Pancreas (tissue), 10 donors: ENCODE data around the gene RPA3. TPM values are rescaled to one million over a fixed set of nuclear protein-coding genes. Genes with fewer than 3 reads are reported as not detected.

Source experiments
- ATAC-seq, 4 donors: fragments of 200-7000 bp; cut with Tn5 transposase; one replicate each; pipeline versions ENCODE4 v1.8.0 to v1.9.1; 2020; ENCODE audit warnings: mild to moderate bottlenecking in 4 of 4, moderate library complexity in 4 of 4
- DNase-seq, 6 donors: peaks; one replicate each; pipeline ENCODE4 v3.0.0-alpha.2; 2020
- FAIRE-seq: peaks from 2 replicates; lab custom pipeline; 2012; peaks lifted over from hg19 to GRCh38; lab: Jason Lieb, UNC
- H3K27ac ChIP-seq, 4 donors: fragments of 200-600 bp; sonication (generic); 1 replicate in 3 of 4; 2 replicates in 1 of 4; pipeline versions ENCODE4 v1.5.0 to v1.8.0; 2020
- H3K27me3 ChIP-seq, 4 donors: fragments of 200-600 bp; one replicate each; pipeline ENCODE4 v1.8.0; 2021
- H3K36me3 ChIP-seq, 3 donors: fragments of 200-600 bp; sonication (generic) in 1 of 3; one replicate each; pipeline versions ENCODE4 v1.5.0 to v1.8.0; 2020 to 2021
- H3K4me1 ChIP-seq, 3 donors: fragments of 200-600 bp; one replicate each; pipeline ENCODE4 v1.8.0; 2021
- H3K4me3 ChIP-seq, 4 donors: fragments of 200-600 bp; sonication (generic) in 2 of 4; one replicate each; pipeline versions ENCODE4 v1.5.0 to v1.8.0; 2020 to 2021
- H3K9me3 ChIP-seq, 4 donors: fragments of 200-600 bp; one replicate each; pipeline ENCODE4 v1.8.0; 2021
- WGBS, 2 donors: extraction: QIAGEN DNeasy Blood & Tissue Kit; methylation state at CpG; one replicate each; pipeline ENCODE4 v1.1.7; 2013; 5-methylcytosine and 5-hydroxymethylcytosine counted together
- intact Hi-C, 3 donors: fragments of 100-400 bp; cut with DNase I; formaldehyde crosslinking; loops; one replicate each; pipeline versions ENCODE4 v1.11.1 to v1.14.2; 2022
- polyA plus RNA-seq, 2 donors: library from polyadenylated mRNA; stranded (reverse); fragments of 200-250 nt; gene quantifications; one replicate each; pipeline ENCODE4 v1.2.3, GENCODE V29; 2013
- total RNA-seq, 6 donors: library from RNA; stranded (reverse); fragmentation: NEBNext Ultra II Directional in 4 of 6; extraction: Animal tissue kit (Norgen Biotek cat#: 25700) in 4 of 6; gene quantifications; one replicate each; pipeline versions ENCODE4 v1.2.1 to v1.2.4, GENCODE V29; 2021 to 2023
- TF ChIP-seq, protein P1 (sequence below), 4 donors: fragments of 200-600 bp; sonication (generic) in 3 of 4; IDR thresholded peaks; one replicate each; pipeline versions ENCODE4 v1.5.0 to v1.8.0; 2021; ENCODE audit warnings: antibody characterized with exemption in 4 of 4
- donor health status: healthy with polysubstance abuse.
- donor health status: DM: no; HTN: no; CAD: no; lungs with moderate emphysema.
- donor health status: DM: no; HTN: no; CAD: no.
- donor health status: control.
- donor health status: control.
- donor health status: Bipolar disorder and iron deficiency.
- donor health status: DM: yes; HTN: yes; CAD: no.
- donor health status: DM: no; HTN: no; CAD: no.
- donor health status: DM: no; HTN: no; CAD: no.
- donor health status: DM: yes; HTN: yes; CAD: no.

RPA3 gene
- total and polyA plus RNA-seq, 8 donors, result 5.2 to 16.0 (median 10.0) TPM

DNA sequence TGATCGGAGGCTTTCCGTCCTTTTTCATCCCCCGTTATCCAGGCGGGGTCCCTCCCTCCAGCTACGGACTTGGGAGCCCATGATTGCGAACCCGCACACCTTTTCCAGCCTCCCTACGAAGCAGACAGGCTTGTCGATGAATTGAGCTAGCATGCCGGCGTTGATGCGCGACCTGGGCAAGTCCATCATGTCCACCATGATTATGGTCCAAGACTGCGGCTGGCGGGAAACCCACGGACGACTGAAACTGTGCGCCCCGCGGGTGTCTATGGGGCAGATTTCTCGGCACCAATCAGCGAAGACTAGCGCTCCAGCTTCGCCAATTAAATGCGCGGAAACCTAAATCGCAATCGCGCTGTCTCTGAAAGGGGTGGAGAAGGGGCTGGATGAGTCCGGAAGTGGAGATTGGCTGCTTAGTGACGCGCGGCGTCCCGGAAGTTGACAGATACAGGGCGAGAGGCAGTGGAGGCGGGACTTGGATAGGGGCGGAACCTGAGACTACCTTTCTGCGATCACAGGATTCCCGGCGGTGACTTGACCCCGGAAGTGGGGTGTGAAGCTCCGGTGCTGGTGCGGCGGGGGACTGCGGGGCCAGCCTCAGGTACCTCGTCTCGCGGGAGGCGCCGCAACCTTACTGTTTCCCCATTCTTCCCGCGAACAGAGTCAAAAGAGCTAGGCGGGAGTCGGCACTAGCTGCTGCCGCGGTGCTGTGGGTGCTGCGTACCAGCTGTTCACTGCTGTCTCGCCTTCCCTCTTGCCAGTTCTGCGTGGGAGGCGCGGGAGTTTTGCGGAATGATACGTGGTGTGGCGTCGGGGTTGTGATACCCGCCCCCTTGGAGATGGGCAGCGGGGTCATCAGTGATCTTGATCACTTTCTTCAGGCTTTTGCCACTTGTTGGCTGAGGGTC, 77.9 kb downstream of the RPA3 start, which contains the start of gene UMAD1:
TSS of gene UMAD1 (plus strand) at position 532 of the 908 bp plus-strand sequence. CDS start 32,620 bp downstream, outside the sequence.
- H3K9me3 ChIP-seq, result no peaks in the 10 kb centered on the region
- DNase-seq (peak; percentile 90 to 99 (median 98)), FAIRE-seq (peak; percentile 98), ATAC-seq (peak; percentile 95 to 99 (median 98))
- intact Hi-C loops, result no loop called here
- peak within 1 kb of the TSS; percentile 79 to 94 (median 91) for H3K27ac ChIP-seq
- no peaks in the 10 kb centered on the region for H3K36me3 ChIP-seq
- H3K27me3 ChIP-seq, result no peaks in the 10 kb centered on the region
- peak within 1 kb of the TSS; percentile 79 to 85 (median 84) for H3K4me3 ChIP-seq
- TF ChIP-seq, protein P1, sequence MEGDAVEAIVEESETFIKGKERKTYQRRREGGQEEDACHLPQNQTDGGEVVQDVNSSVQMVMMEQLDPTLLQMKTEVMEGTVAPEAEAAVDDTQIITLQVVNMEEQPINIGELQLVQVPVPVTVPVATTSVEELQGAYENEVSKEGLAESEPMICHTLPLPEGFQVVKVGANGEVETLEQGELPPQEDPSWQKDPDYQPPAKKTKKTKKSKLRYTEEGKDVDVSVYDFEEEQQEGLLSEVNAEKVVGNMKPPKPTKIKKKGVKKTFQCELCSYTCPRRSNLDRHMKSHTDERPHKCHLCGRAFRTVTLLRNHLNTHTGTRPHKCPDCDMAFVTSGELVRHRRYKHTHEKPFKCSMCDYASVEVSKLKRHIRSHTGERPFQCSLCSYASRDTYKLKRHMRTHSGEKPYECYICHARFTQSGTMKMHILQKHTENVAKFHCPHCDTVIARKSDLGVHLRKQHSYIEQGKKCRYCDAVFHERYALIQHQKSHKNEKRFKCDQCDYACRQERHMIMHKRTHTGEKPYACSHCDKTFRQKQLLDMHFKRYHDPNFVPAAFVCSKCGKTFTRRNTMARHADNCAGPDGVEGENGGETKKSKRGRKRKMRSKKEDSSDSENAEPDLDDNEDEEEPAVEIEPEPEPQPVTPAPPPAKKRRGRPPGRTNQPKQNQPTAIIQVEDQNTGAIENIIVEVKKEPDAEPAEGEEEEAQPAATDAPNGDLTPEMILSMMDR (IDR thresholded peaks at IDR 0.05), result no peak
- H3K4me1 ChIP-seq, result peaks cover 0 to 9% (median 4%) of the 10 kb centered on the region in 3 donors
- 0% methylated on average over 66 to 68 of the region's 68 CpGs for WGBS, 2 donors

DNA sequence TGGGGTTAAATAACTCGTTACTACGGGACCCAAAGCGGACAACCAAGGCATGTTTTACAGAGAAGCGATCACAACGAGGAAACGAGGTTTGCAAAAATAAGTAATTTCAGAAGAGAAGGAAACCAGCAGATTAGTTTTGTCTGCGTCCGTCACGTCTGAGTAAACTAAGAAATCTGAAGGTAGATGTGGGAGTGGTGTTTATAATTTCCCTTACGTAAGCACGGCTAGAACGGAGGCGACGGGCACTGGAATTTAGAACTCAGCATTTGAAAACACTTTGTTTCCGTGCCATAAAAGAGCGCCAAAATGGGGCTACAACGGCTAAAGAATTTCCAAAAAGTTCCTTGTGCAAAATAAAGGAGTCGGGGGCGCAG, 78.6 kb downstream of the RPA3 start:
- intact Hi-C loops, result no loop called here
- WGBS, 2 donors, result 0% methylated on average over 19 of the region's 19 CpGs
- FAIRE-seq, result no peak
- TF ChIP-seq, protein P1 (IDR thresholded peaks at IDR 0.05), result no peak
- Histone ChIP-seq H3K36me3 (no peaks in the 10 kb centered on the region), H3K9me3 (no peaks in the 10 kb centered on the region), H3K4me3 (peak overlapping the region; percentile 33 to 85 (median 58)), H3K27ac (peak overlapping the region; percentile 50 to 94 (median 91)), H3K27me3 (no peaks in the 10 kb centered on the region), H3K4me1 (peaks cover 0 to 9% (median 4%) of the 10 kb centered on the region in 3 donors)
- DNase-seq, result no peak
- ATAC-seq, result peak in 2 of 4 donors; percentile 12 to 19

DNA sequence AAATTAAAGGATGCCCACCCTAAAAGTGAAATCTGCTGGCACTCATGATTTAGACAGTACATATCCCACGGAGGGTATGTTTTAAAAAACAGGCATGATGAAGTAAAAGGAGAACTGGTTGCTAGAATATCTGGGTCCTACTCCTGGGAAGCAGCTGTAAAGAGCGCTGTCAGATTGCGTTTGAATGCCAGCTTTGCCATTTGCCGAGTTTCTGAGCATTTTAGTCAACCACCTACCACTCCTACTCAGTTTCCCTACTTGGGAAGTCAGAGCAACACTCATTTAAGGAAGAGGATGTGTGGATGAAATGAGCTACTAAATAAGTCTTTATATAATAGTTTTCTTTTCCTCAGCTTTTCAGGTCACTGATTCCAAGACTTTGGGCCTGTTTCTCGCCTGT, 79.0 kb downstream of the RPA3 start:
- Histone ChIP-seq H3K4me1 (peaks cover 0 to 9% (median 4%) of the 10 kb centered on the region in 3 donors), H3K27ac (peak overlapping the region in 2 of 4 donors; percentile 93 to 94), H3K9me3 (no peaks in the 10 kb centered on the region), H3K36me3 (no peaks in the 10 kb centered on the region), H3K4me3 (peak overlapping the region in 2 of 4 donors; percentile 83 to 85), H3K27me3 (no peaks in the 10 kb centered on the region)
- ATAC-seq, result no peak
- DNase-seq, result no peak
- no peak for FAIRE-seq
- 17% methylated on average over 5 of the region's 5 CpGs for WGBS, 2 donors
- TF ChIP-seq, protein P1 (IDR thresholded peaks at IDR 0.05), result no peak
- intact Hi-C loops, result no loop called here

DNA sequence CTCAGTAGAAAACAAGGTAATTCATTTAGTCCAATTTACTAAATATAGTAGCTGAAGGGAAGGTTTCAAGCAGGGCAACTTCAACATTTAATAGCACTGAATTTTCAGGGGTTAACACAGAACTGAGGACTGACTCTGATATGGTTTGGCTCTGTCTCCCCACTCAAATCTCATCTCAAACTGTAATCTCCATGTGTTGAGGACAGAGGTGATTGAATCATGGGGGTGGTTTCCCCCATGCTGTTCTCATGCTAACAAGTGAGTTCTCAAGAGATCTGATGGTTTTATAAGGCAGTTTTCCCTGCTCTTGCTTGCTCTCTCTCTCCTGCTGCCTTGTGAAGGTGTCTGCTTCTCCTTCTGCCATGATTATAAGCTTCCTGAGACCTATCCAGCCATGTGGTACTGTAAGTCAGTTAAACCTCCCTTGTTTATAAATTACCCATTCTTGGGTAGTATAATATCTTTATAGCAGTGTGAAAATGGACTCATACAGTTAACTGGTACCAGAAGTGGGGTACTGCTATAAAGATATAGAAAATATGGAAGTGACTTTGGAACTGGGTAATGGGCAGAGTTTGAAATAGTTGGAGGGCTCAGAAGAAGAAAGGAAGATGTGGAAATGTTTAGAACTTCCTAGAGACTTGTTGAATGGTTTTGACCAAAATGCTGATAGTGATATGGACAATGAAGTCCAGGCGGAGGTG, 87.6 kb downstream of the RPA3 start:
- no peaks in the 10 kb centered on the region for H3K4me1 ChIP-seq
- ATAC-seq, result no peak
- no peak for FAIRE-seq
- 93 to 100% methylated on average over 1 of the region's 1 CpG for WGBS, 2 donors
- no peak overlapping the region for H3K27ac ChIP-seq
- no peaks in the 10 kb centered on the region for H3K9me3 ChIP-seq
- H3K36me3 ChIP-seq, result no peaks in the 10 kb centered on the region
- intact Hi-C loops, result no loop called here
- TF ChIP-seq, protein P1 (IDR thresholded peaks at IDR 0.05), result no peak
- H3K4me3 ChIP-seq, result no peak overlapping the region
- DNase-seq, result no peak
- no peaks in the 10 kb centered on the region for H3K27me3 ChIP-seq
